Fibroblast of the conjunctiva (primary cell): ENCODE results near the gene NRF1.

Experiments
- DNase-seq: peaks from one replicate; pipeline ENCODE4 v3.0.0-alpha.2; 2010; ENCODE audit warnings: low read depth

The NRF1 gene

GRCh38 chr7:129740574-129741410 lies 129.3 kb downstream of the NRF1 start:
- no peak for DNase-seq

DNA sequence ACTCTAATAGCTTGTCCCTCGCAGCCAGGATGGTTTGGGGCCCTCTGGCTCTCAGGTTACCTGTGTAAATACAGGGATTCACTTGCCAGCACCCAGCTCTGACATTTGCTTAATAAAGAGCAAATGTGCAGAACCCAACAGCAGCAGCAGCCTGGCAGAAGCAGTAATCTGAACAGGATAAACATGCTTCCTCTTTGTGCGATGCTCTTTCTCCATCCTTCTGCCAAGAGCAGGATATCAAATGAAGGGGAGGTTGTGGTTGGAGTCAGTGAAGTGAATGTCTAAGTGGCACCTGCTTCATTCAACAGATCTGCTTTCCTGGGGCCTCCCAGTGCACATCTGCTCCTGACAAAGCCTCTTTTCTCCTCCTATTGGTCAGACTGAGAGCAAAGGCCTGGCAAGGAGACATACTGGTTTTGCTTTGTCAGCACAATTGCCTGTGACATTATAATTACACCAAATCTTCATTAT lies 130.3 kb downstream of the NRF1 start:
- no peak for DNase-seq

- DNase-seq = no peak
These were observed 130.7 kb downstream of the NRF1 start for GRCh38 chr7:129742256-129742655.

DNA sequence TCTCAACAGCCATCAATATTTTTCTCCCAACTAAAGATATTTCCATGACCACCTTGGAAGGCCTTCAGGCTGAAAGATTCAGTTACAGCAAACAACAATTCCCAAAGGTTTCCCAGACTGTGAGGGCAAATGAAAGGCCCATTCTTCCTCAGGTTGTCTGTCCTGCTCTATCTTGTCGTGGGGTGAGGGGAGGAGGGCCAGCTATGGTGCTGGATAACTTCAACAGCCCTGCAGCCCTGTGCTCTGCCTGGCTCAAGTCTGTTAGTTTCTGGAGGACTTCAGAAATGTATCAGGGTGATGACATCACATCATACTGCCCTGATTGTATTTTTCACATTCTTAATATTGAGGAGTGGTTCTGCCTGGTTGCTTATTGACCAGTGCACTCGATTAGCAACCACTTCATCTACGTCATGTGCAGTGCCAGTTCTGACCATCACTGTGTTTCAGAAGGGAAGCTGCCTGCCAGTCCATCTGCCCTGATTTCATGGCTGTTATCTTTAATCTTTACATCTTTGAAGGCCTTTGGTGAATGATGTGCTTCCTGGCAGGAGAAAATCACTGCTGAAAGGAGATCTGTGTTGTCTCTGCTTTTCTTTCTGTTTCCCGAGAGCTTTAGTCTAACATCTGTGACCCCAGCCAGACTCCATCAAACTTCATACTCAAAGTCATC lies 135.5 kb downstream of the NRF1 start:
- DNase-seq = no peak

DNA sequence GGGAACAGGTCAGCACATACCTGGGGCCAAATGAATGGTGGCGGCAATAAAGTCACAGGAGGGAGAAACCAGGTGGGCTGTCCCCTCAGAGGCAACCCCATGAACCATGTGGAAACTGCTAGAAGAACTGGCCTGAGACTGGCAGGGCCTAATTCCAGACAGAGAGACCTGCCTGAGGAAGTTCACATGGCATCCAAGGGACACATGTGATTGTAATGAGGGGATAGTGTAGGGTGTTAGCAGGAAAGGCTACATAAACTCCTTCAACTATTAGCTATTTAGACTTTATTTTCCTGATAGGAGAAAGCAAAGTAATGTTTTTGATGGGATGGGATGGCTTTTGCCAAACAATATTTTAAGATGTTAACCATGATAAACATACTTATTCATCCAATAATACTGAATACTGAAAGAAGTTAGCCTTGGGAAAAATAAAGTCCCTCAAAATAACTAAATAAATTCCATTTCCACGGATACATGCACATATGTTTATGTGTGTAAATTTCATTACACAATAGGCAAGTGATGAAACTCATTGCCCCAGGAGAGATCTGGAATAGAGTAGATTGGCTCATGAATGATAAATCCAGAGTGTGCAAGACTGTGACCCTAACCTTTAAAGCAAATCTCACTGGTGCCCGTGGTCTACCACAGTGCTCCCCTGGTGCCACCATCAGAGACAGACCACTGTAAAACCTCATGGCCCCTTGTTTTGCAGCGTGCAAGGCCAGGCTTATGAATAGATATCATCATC lies 137.0 kb downstream of the NRF1 start:
- DNase-seq = peak; percentile 20

- no peak for DNase-seq
These were observed 138.6 kb downstream of the NRF1 start for GRCh38 chr7:129750091-129750490.

DNA sequence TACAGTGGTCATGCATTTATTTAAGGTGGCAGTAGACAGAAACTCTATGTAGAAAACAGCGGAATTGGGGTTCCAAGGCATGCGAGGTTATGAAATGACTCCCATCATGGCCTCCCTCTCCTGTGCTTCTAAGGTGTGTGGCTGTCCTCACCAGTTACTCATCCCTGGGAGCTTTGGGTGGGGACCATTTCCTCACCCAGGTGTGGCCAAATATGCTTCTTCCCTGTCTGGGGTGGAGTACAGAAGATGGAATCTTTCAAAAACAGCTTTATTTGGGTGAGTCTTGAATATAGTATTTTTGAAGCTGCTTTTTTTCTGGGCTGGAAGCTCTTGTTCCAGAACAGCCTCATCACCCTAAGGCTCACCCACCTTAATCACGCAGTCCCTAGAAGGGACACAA lies 139.0 kb downstream of the NRF1 start:
- no peak for DNase-seq

DNA sequence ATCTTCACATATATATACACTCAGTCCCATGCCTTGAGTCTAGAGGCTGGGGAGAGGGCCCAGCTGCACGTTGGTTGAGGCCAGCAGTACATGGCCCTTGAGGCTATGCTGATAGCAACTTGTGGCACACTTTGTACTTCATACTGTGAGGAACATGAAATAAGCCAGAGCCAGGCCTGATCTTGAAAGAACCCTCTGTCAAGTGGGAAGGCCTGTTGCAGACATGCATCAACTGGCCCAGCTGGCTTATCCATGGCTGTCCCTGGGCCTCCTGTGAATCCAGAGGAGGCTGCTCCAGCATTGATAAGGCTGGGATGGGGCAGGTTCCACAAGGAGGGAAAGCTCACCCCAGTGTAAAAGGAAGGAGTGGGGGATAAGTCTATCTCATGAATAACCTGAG lies 140.4 kb downstream of the NRF1 start:
- DNase-seq = no peak

- DNase-seq = no peak
These were observed 141.2 kb downstream of the NRF1 start for GRCh38 chr7:129752760-129753159.

DNA sequence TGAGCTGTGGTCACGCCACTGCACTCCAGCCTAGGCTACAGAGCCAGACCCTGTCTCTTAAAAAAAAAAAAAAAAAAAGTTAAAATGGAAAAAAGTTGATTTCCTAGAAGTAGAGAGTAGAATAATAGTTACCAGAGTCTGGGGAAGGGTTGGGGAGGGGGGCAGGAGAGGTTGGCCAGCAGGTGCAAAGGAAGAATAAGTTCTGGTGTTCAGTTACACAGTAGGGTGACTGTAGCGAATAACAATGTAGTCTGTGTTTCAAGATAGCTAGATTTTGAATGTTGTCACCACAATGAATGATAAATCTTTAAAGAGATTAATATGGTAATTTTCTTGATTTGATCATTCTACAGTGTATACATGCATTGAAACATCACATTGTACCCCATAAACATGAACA lies 142.9 kb downstream of the NRF1 start:
- DNase-seq = no peak

DNA sequence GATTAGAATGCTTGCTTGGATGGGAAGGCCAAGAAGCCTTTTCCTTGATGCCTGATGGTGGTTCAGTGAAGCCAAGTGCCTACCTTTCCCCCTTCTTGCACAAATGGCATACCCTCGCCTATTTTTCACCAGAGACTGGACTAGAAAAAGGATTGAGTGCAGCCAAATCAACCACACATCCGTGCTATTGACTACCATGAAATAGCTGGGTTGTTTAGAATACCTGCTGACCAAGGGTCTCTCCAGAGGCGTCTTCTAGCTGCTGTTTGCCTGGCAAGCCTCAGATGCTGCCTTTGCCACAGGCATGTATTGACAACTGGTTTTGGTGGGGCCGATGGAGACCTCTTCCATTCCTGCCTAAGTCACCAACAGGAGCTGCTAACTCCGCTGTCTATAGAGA lies 146.5 kb downstream of the NRF1 start:
- DNase-seq = no peak

DNA sequence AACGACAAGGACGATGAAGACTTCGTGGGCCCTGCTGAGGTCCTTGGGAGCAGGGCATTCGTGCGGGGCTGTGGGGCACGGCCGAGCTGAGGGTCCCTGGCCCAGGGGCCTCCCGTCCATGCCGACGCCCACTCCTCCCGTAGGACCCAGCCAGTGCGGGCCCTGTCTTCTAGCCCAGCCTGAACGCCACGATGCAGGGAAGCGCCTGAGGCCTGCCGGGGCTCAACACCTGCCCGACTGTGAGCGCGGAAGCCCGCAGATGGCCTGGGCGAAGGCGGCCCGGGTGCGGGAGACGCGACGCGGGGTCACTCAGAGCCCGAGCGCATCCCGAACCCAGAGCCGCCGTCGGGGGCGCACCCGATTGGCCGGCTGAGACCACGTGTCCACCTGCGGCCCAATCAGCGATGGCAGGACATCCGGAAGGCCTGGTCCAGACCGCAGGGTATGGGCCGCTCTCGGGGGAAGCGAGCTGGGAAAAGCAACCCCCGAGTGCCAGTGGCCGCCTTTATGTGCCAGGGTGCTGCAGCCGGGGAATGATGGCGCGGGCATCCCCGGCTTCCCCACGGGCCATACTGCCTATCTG lies 151.0 kb downstream of the NRF1 start:
- no peak for DNase-seq

- no peak for DNase-seq
These were observed 152.9 kb downstream of the NRF1 start for GRCh38 chr7:129764247-129765084.

DNA sequence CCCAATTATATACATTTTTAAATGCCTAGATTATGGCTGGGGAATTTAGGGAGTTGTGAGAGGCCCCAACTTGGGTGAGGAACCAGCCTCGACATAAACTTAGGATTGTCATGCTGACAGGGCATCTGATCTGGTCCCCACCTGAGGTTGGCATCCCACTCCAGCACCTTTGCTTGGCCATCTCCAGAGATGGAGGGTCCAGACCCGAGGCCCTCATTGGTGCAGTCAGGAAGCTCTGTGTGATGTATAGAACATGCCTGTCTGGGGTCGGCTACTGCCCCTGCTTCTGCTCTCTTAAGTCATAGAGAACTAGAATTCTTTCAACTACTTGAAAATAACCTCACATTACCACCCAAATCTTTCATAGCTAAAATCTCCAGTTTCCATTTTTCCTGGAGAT lies 153.8 kb downstream of the NRF1 start:
- DNase-seq = no peak

DNA sequence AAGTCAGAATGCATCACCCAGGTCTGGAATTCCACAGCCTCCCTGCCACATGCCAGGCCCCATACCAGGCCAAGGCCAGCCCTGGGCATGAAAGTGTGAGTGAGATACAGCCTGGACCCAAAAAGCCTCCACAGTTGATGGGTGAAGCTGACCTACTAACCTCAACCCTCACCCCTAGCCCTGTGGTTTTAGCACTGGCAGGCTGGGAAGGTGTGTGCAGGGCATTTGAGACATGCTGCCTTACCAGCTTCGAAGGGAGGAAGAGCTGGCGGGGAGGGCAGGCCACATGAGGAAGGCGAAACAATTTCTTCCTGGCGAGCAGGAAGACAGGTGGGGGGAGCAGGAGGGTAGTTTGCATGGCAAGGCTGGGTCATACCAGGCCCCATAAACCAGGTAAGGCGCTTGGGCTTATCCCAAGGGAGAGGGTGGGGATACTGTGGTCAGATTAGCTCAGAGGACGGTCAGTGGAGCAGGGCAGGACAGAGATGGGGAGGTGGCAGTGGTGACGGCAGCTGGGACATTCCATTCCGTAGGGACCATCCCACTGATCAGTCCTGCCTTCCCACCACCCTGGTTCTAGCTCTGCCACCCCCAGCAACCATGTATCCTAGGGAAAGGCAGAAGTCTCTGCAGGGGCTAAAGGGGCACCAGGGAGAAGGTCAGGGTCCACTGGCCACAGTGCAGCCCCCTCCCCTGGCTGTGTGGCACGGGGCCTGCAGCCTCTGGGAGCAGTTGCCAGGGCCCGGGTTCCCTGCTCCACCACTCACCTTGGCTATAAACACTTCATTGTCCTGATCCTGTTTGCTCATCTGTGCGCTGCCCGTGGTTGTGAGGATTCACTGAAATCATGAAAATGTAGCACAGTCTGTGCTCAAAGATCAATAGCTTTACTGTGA lies 155.8 kb downstream of the NRF1 start:
- no peak for DNase-seq

DNA sequence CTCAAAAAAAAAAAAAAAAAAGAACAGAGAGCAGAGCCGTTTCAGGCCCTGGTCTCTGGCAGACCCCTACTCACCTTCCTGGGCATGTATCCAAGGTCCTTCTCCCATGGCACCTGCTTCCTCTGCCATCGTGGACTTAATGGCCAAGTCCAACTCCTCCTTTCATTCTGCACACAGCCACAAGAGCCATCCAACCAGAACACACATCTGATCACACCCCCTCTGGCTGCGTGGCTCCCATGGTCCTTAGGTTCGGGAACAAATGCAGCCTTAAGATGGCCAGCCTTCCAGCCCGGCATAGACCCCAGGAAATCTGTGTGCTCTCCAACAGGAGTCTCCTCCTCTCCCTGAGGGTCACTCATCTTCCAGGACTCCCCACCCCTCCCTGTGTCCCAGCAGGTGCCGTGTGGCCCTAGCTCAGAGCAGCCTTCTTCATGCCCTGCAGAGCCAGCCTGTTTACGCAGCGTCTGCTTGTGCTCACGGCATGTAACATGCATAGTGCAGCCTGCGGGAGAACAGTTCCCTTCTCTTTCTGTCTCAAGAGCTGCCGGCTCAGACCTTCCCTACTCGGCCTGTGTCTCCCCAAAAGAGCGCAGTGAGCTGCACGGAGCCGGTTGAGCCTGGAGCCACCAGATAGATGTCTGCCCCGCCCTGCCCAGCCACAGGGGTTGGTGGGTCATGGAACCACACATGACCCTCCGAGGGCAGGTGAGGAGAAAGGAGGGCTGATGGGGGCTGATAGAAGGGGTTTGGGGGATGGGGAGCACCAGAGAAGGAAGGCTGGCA lies 157.3 kb downstream of the NRF1 start:
- DNase-seq = no peak

GRCh38 chr7:129769400-129769774 lies 157.9 kb downstream of the NRF1 start:
- DNase-seq = no peak

DNA sequence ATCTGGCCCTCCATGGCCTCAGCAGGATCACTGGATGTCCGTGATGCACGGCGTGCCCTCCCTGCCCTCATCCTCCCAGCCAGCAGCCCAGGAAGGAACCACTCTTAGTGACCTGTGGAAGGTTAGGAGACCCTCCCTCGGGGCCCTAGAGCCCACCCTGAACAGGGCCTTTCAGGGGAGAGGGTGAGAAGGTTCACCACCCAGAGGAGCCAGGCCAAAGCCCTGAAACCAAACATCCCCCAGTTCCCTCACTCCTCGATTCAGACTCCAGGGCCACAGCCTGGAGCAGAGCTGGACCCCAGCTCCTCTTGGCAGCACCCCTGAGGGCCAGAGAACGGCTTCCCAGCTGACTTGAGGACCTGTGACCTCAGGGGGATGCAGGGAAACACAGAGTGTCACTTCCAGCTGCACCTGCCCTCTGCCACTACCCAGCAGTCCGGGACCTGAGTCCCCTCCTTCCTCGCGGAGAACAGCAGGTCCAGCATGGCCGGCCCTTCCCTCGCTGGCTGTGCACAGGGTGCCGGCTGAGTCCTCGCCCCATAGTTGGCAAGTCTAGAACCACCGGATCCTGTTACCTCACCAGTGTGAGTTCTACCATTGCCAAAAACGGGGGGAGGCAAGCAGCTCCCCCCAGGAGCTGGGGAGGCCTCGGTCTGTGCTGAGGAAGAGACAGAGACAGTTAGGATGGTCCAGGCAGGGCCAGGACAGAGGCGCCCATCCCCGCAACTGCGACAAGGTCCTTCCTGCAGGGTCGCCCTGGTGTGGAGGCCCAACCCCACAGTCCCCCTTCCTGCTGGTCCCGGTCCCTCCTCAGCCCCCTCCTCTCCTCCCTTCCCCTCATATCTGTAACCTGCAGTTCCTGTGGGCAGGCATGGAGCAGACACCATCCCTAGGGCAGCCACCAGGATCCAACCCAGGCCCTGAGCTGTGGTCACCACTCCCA lies 158.6 kb downstream of the NRF1 start:
- DNase-seq = no peak
